HepG2 (cell line): Measurements from ENCODE around the gene FCRLA. TPM values are rescaled to one million over a fixed set of nuclear protein-coding genes. Genes with fewer than 3 reads are reported as not detected.

Experiments used
- EEA1 ChIP-seq: sonication (generic); formaldehyde crosslinking; IDR thresholded peaks from 2 replicates; pipeline ENCODE4 v1.5.1; 2020; ENCODE audit warnings: mild to moderate bottlenecking, missing genetic modification reagents, borderline replicate concordance
- FOXM1 ChIP-seq: sonication (generic); formaldehyde crosslinking; IDR thresholded peaks from 2 replicates; pipeline ENCODE4 v1.5.0; 2020; ENCODE audit warnings: missing genetic modification reagents
- MXD4 ChIP-seq: IDR thresholded peaks from 2 replicates; pipeline ENCODE4 v1.6.1; 2016; ENCODE audit warnings: mild to moderate bottlenecking, missing biosample characterization, missing genetic modification reagents
- SP2 ChIP-seq: sonication (generic); formaldehyde crosslinking; IDR thresholded peaks from 2 replicates; pipeline ENCODE4 v1.5.1; 2020; ENCODE audit warnings: mild to moderate bottlenecking, missing genetic modification reagents
- TARDBP ChIP-seq: sonication (generic); formaldehyde crosslinking; IDR thresholded peaks from 2 replicates; pipeline ENCODE4 v1.8.0; 2022; ENCODE audit warnings: mild to moderate bottlenecking, missing genetic modification reagents
- XBP1 ChIP-seq: sonication (generic); formaldehyde crosslinking; IDR thresholded peaks from 2 replicates; pipeline ENCODE4 v1.5.0; 2020; ENCODE audit warnings: missing genetic modification reagents
- ZBTB37 ChIP-seq: sonication (generic); formaldehyde crosslinking; IDR thresholded peaks from 2 replicates; pipeline ENCODE4 v1.4.0; 2020; ENCODE audit warnings: mild to moderate bottlenecking, missing genetic modification reagents
- ZFX ChIP-seq: sonication (generic); formaldehyde crosslinking; IDR thresholded peaks from 2 replicates; pipeline ENCODE4 v1.4.0; 2020; ENCODE audit warnings: mild to moderate bottlenecking, low read depth, missing genetic modification reagents, moderate library complexity
- ZNF12 ChIP-seq: sonication (generic); formaldehyde crosslinking; IDR thresholded peaks from 2 replicates; pipeline ENCODE4 v1.5.0; 2020; ENCODE audit warnings: missing genetic modification reagents
- ZNF124 ChIP-seq: sonication (generic); formaldehyde crosslinking; IDR thresholded peaks from 2 replicates; pipeline ENCODE4 v1.4.0; 2020; ENCODE audit warnings: missing genetic modification reagents
- ZNF143 ChIP-seq: sonication (generic); formaldehyde crosslinking; IDR thresholded peaks from 2 replicates; pipeline ENCODE4 v1.4.0; 2020; ENCODE audit warnings: missing genetic modification reagents
- ZNF253 ChIP-seq: sonication (generic); formaldehyde crosslinking; IDR thresholded peaks from 2 replicates; pipeline ENCODE4 v1.8.0; 2022; ENCODE audit warnings: mild to moderate bottlenecking, missing genetic modification reagents, borderline replicate concordance
- ZNF335 ChIP-seq: sonication (generic); formaldehyde crosslinking; IDR thresholded peaks from 2 replicates; pipeline ENCODE4 v1.4.0; 2020; ENCODE audit warnings: missing genetic modification reagents
- ZNF441 ChIP-seq: sonication (generic); formaldehyde crosslinking; IDR thresholded peaks from 2 replicates; pipeline ENCODE4 v1.7.0; 2021; ENCODE audit warnings: missing genetic modification reagents, borderline replicate concordance
- ZNF546 ChIP-seq: sonication (generic); formaldehyde crosslinking; conservative IDR thresholded peaks from 2 replicates; pipeline ENCODE4 v1.8.1; 2023; ENCODE audit warnings: mild to moderate bottlenecking, missing genetic modification reagents
- ZNF660 ChIP-seq: sonication (generic); formaldehyde crosslinking; IDR thresholded peaks from 2 replicates; pipeline ENCODE4 v1.5.1; 2020; ENCODE audit warnings: mild to moderate bottlenecking, low read depth, missing genetic modification reagents, borderline replicate concordance
- polyA plus RNA-seq, 8 experiments: library from polyadenylated mRNA; depleted of rRNA in 3 of 8; stranded (reverse) in 7 of 8; unstranded in 1 of 8; fragments of >200 nt; fragmentation: Illumina TruSeq in 4 of 8; extraction: Trizol in 4 of 8; gene quantifications; 2 replicates each; pipeline versions ENCODE4 v1.2.1 to v1.2.3, GENCODE V29; 2011 to 2016; ENCODE audit warnings: low read depth in 4 of 8, missing spikeins in 1 of 8, mixed read lengths in 1 of 8; ENCODE audit not compliant: insufficient read depth in 1 of 8
- total RNA-seq, 5 experiments: library from RNA; depleted of rRNA; stranded (reverse); fragments of >200 nt; fragmentation: Illumina TruSeq; extraction: Trizol; gene quantifications; 2 replicates each; pipeline ENCODE4 v1.2.3, GENCODE V29; 2016; ENCODE audit warnings: low read depth in 1 of 5
- TF ChIP-seq, protein P1 (sequence below): sonication (generic); formaldehyde crosslinking; conservative IDR thresholded peaks from 2 replicates; pipeline ENCODE4 v1.5.0; 2020; ENCODE audit warnings: missing genetic modification reagents
- TF ChIP-seq, protein P2 (sequence below): IDR thresholded peaks from 2 replicates; pipeline ENCODE4 v1.6.1; 2016; ENCODE audit warnings: missing compliant biosample characterization, missing genetic modification reagents, borderline replicate concordance
- TF ChIP-seq, protein P3 (sequence below): sonication (generic); formaldehyde crosslinking; IDR thresholded peaks from 2 replicates; pipeline ENCODE4 v1.5.1; 2020; ENCODE audit warnings: missing genetic modification reagents, mild to moderate bottlenecking, borderline replicate concordance
- TF ChIP-seq, protein P4 (sequence below), 2 experiments: sonication (generic) in 1 of 2; formaldehyde crosslinking in 1 of 2; IDR thresholded peaks; 2 replicates each; pipeline versions ENCODE4 v1.6.1 to v1.9.0; 2014 to 2022; ENCODE audit warnings: antibody characterized with exemption in 1 of 2, borderline replicate concordance in 1 of 2, inconsistent platforms in 1 of 2, low read depth in 1 of 2, missing genetic modification reagents in 1 of 2

The FCRLA gene
- total and polyA plus RNA-seq, 2 of the 13 experiments (the other 11 are each of a cell fraction or from before 2014, with no cell fraction given) = not detected

DNA sequence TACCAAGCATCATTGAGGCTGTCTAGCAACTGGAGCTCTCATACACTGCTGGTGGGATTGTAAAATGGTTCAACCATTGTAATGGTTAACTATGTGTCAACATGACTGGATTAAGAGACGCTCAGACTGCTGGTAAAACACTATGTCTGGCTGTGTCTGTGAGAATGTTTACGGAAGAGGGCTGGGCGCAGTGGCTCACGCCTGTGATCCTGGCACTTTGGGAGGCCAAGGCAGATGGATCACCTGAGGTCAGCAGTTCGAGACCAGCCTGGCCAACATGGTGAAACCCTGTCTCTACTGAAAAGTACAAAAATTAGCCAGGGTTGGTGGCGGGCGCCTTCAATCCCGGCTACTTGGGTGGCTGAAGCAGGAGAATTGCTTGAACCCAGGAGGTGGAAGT lies 4.8 kb upstream of the FCRLA start (continued):
- TF ChIP-seq SP2 (CRISPR knock-in tag) (no peak), ZBTB37 (CRISPR knock-in tag) (no peak), MXD4 (CRISPR knock-in tag) (no peak), FOXM1 (no peak), EEA1 (no peak), ZNF253 (CRISPR knock-in tag) (no peak), ZNF335 (0 out of 2 replicates have a peak, but pooled peaks have one; percentile 33), XBP1 (CRISPR knock-in tag) (no peak), ZNF546 (no peak), ZNF124 (CRISPR knock-in tag) (peak; percentile 78; the same call in 1 of the 2 replicates), ZFX (peak; percentile 51; the same call in 1 of the 2 replicates), TARDBP (CRISPR knock-in tag) (peak; percentile 90), ZNF143 (CRISPR knock-in tag) (peak; percentile 60), ZNF660 (no peak), ZNF12 (0 out of 2 replicates have a peak, but pooled peaks have one; percentile 20), ZNF441 (peak; percentile 98)
- TF ChIP-seq, protein P1, sequence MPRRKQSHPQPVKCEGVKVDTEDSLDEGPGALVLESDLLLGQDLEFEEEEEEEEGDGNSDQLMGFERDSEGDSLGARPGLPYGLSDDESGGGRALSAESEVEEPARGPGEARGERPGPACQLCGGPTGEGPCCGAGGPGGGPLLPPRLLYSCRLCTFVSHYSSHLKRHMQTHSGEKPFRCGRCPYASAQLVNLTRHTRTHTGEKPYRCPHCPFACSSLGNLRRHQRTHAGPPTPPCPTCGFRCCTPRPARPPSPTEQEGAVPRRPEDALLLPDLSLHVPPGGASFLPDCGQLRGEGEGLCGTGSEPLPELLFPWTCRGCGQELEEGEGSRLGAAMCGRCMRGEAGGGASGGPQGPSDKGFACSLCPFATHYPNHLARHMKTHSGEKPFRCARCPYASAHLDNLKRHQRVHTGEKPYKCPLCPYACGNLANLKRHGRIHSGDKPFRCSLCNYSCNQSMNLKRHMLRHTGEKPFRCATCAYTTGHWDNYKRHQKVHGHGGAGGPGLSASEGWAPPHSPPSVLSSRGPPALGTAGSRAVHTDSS (CRISPR knock-in tag) = no peak
- TF ChIP-seq, protein P2, sequence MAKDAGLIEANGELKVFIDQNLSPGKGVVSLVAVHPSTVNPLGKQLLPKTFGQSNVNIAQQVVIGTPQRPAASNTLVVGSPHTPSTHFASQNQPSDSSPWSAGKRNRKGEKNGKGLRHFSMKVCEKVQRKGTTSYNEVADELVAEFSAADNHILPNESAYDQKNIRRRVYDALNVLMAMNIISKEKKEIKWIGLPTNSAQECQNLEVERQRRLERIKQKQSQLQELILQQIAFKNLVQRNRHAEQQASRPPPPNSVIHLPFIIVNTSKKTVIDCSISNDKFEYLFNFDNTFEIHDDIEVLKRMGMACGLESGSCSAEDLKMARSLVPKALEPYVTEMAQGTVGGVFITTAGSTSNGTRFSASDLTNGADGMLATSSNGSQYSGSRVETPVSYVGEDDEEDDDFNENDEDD (CRISPR knock-in tag) = no peak
- TF ChIP-seq, protein P3, sequence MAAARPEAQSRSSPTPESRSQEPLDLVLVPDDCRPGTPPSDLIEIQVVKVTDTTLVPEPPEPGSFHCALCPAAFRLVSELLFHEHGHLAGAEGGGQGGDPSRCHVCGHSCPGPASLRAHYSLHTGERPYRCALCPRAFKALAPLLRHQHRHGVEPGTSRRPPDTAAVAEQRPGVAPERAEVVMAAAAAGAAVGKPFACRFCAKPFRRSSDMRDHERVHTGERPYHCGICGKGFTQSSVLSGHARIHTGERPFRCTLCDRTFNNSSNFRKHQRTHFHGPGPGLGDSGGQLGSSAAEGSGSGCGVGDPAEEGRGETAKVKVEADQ = peak; percentile 41; the same call in 1 of the 2 replicates
- TF ChIP-seq, protein P4, sequence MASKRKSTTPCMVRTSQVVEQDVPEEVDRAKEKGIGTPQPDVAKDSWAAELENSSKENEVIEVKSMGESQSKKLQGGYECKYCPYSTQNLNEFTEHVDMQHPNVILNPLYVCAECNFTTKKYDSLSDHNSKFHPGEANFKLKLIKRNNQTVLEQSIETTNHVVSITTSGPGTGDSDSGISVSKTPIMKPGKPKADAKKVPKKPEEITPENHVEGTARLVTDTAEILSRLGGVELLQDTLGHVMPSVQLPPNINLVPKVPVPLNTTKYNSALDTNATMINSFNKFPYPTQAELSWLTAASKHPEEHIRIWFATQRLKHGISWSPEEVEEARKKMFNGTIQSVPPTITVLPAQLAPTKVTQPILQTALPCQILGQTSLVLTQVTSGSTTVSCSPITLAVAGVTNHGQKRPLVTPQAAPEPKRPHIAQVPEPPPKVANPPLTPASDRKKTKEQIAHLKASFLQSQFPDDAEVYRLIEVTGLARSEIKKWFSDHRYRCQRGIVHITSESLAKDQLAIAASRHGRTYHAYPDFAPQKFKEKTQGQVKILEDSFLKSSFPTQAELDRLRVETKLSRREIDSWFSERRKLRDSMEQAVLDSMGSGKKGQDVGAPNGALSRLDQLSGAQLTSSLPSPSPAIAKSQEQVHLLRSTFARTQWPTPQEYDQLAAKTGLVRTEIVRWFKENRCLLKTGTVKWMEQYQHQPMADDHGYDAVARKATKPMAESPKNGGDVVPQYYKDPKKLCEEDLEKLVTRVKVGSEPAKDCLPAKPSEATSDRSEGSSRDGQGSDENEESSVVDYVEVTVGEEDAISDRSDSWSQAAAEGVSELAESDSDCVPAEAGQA (IDR thresholded peaks at IDR 0.05; ENCODE audit: low read depth) = no peak
- TF ChIP-seq, protein P4 (CRISPR knock-in tag; IDR thresholded peaks at IDR 0.05; ENCODE audit: borderline replicate concordance) = no peak
